DND-41 (cell line): ENCODE results near the gene COG8.

Experiments
- ATAC-seq: fragments of 200-7000 bp; cut with Tn5 transposase; 3 replicates; pipeline ENCODE4 v1.9.1; 2021; ENCODE audit warnings: low read depth; ENCODE audit not compliant: insufficient read depth
- DNase-seq: peaks from one replicate; pipeline ENCODE4 v3.0.0-alpha.2; 2020
- H2AFZ ChIP-seq: 2 replicates; pipeline ENCODE4 v1.6.0; 2012; ENCODE audit warnings: low read depth, low read length
- H3K27ac ChIP-seq: 2 replicates; pipeline ENCODE4 v1.5.1; 2012; ENCODE audit warnings: low read length, inconsistent platforms
- H3K27me3 ChIP-seq: fragments of 200-600 bp; sonication (generic); 2 replicates; pipeline ENCODE4 v1.6.0; 2012; ENCODE audit warnings: low read length, mild to moderate bottlenecking, inconsistent platforms; ENCODE audit not compliant: insufficient read depth, poor library complexity
- H3K36me3 ChIP-seq: 2 replicates; pipeline ENCODE4 v1.5.1; 2012; ENCODE audit warnings: low read length, inconsistent platforms; ENCODE audit not compliant: insufficient read depth
- H3K4me1 ChIP-seq: 2 replicates; pipeline ENCODE4 v1.5.1; 2012; ENCODE audit warnings: mild to moderate bottlenecking, low read length; ENCODE audit not compliant: insufficient read depth
- H3K4me2 ChIP-seq: 2 replicates; pipeline ENCODE4 v1.6.0; 2012; ENCODE audit warnings: mild to moderate bottlenecking, moderate library complexity, low read length, inconsistent platforms; ENCODE audit not compliant: insufficient read depth
- H3K4me3 ChIP-seq, 2 experiments: fragments of 200-600 bp in 1 of 2; shearing (Covaris generic) in 1 of 2; 2 replicates each; pipeline ENCODE4 v1.5.1; 2012 to 2016; ENCODE audit warnings: inconsistent platforms in 2 of 2, low read length in 2 of 2, mild to moderate bottlenecking in 2 of 2, low read depth in 1 of 2, moderate library complexity in 1 of 2
- H3K79me2 ChIP-seq: 2 replicates; pipeline ENCODE4 v1.6.0; 2012; ENCODE audit warnings: low read length, inconsistent platforms; ENCODE audit not compliant: insufficient read depth
- H3K9ac ChIP-seq: 2 replicates; pipeline ENCODE4 v1.6.0; 2012; ENCODE audit warnings: low read depth, mild to moderate bottlenecking, inconsistent platforms, low read length, moderate library complexity
- H3K9me3 ChIP-seq: 2 replicates; pipeline ENCODE4 v1.5.1; 2012; ENCODE audit warnings: low read length, moderate library complexity, mild to moderate bottlenecking, inconsistent platforms; ENCODE audit not compliant: insufficient read depth, severe bottlenecking
- H4K20me1 ChIP-seq: 2 replicates; pipeline ENCODE4 v1.6.0; 2012; ENCODE audit warnings: low read length; ENCODE audit not compliant: insufficient read depth
- EZH2 ChIP-seq: IDR thresholded peaks from 3 replicates; pipeline ENCODE4 v1.6.1; 2012; ENCODE audit warnings: borderline replicate concordance, low read depth, mild to moderate bottlenecking, moderate library complexity, low read length, inconsistent platforms; ENCODE audit not compliant: severe bottlenecking
- TF ChIP-seq, protein P1 (sequence below): IDR thresholded peaks from 2 replicates; pipeline ENCODE4 v1.5.1; 2012; ENCODE audit warnings: borderline replicate concordance, low read length, moderate library complexity, mild to moderate bottlenecking; ENCODE audit not compliant: poor library complexity, severe bottlenecking; ENCODE audit errors: extremely low read depth

Gene COG8

DNA sequence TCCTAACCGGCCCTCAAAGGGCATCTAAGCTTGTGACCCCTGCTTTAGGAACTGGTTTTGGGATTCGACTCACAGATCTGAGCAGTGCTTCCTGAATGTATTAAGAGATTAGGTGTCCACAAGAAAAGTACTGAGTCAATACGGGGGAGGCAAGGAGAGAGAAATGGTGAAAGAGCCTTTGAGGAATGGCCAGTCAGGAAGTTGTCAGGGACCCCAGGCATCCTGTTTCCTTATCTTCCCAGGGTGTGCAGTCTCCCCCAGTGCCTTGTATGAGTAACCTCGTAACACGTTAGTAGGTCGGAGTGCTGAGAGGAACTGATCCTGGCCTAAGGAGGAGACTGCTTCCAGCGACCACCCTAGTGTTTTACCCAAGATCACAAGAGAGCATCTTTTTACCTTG is 28.6 kb upstream of the COG8 start:
- no peak overlapping the region for H2AFZ ChIP-seq
- peaks cover 96% of the 10 kb centered on the region for H3K36me3 ChIP-seq
- peaks cover 22% of the 10 kb centered on the region; the same call in 1 of the 2 replicates for H4K20me1 ChIP-seq
- peaks cover 8% of the 10 kb centered on the region; the same call in 1 of the 2 replicates for H3K79me2 ChIP-seq
- no peak for TF ChIP-seq EZH2
- TF ChIP-seq, protein P1, sequence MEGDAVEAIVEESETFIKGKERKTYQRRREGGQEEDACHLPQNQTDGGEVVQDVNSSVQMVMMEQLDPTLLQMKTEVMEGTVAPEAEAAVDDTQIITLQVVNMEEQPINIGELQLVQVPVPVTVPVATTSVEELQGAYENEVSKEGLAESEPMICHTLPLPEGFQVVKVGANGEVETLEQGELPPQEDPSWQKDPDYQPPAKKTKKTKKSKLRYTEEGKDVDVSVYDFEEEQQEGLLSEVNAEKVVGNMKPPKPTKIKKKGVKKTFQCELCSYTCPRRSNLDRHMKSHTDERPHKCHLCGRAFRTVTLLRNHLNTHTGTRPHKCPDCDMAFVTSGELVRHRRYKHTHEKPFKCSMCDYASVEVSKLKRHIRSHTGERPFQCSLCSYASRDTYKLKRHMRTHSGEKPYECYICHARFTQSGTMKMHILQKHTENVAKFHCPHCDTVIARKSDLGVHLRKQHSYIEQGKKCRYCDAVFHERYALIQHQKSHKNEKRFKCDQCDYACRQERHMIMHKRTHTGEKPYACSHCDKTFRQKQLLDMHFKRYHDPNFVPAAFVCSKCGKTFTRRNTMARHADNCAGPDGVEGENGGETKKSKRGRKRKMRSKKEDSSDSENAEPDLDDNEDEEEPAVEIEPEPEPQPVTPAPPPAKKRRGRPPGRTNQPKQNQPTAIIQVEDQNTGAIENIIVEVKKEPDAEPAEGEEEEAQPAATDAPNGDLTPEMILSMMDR = no peak
- no peak overlapping the region for H3K4me3 ChIP-seq
- no peaks in the 10 kb centered on the region for H3K27me3 ChIP-seq
- ATAC-seq (no peak), DNase-seq (no peak)
- no peaks in the 10 kb centered on the region for H3K4me1 ChIP-seq
- no peak overlapping the region for H3K4me2 ChIP-seq
- H3K9ac ChIP-seq = no peak overlapping the region
- H3K9me3 ChIP-seq = no peaks in the 10 kb centered on the region
- H3K27ac ChIP-seq = no peak overlapping the region

DNA sequence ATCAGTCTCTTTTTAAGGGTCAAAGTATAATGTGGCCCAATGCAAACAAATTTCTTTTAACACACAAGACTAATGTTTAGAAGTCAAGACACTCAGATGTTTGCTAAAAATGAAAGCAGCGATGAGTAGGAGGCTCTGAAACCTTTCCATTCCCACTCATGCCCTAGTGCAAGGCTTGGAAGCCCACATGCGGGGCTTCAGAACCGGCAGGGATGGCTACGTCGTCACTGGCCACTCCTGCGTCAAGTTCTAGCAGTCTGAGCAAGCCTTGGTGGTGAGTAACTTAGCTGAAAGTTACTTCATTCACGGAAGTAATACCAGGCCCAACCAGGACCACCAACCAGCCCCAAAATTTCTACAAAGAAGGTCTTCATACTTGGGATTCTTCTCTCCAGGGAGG is 27.1 kb upstream of the COG8 start:
- DNase-seq (no peak), ATAC-seq (no peak)
- no peak overlapping the region for H3K9ac ChIP-seq
- H3K27me3 ChIP-seq = no peaks in the 10 kb centered on the region
- no peak overlapping the region for H3K4me3 ChIP-seq
- H3K9me3 ChIP-seq = no peaks in the 10 kb centered on the region
- no peak overlapping the region for H2AFZ ChIP-seq
- peaks cover 22% of the 10 kb centered on the region; the same call in 1 of the 2 replicates for H4K20me1 ChIP-seq
- no peak overlapping the region for H3K4me2 ChIP-seq
- H3K79me2 ChIP-seq = peaks cover 4% of the 10 kb centered on the region; the same call in 1 of the 2 replicates
- TF ChIP-seq, protein P1 = no peak
- TF ChIP-seq EZH2 = no peak
- H3K4me1 ChIP-seq = no peaks in the 10 kb centered on the region
- peaks cover 89% of the 10 kb centered on the region for H3K36me3 ChIP-seq
- no peak overlapping the region for H3K27ac ChIP-seq

GRCh38 chr16:69365901-69366300 is 26.5 kb upstream of the COG8 start:
- peaks cover 22% of the 10 kb centered on the region; the same call in 1 of the 2 replicates for H4K20me1 ChIP-seq
- no peak for DNase-seq
- no peaks in the 10 kb centered on the region for H3K9me3 ChIP-seq
- no peaks in the 10 kb centered on the region for H3K4me1 ChIP-seq
- H3K4me3 ChIP-seq = no peak overlapping the region
- no peak overlapping the region for H3K27ac ChIP-seq
- no peak overlapping the region for H3K9ac ChIP-seq
- H2AFZ ChIP-seq = no peak overlapping the region
- peaks cover 4% of the 10 kb centered on the region; the same call in 1 of the 2 replicates for H3K79me2 ChIP-seq
- ATAC-seq = no peak
- H3K27me3 ChIP-seq = no peaks in the 10 kb centered on the region
- H3K36me3 ChIP-seq = peaks cover 89% of the 10 kb centered on the region
- no peak overlapping the region for H3K4me2 ChIP-seq
- no peak for TF ChIP-seq EZH2
- TF ChIP-seq, protein P1 = no peak
